ENCODE results near the gene B4GALT1. TPM values are rescaled to one million over a fixed set of nuclear protein-coding genes. Genes with fewer than 3 reads are reported as not detected.

The B4GALT1 gene
- total RNA-seq, 1 donor from 2014 or later: 7.5 TPM

GRCh38 chr9:33142535-33142934 is 24.6 kb downstream of the B4GALT1 start:
- Histone ChIP-seq H3K4me1 (no peaks in the 10 kb centered on the region), H2AFZ (replicated peaks) (no peak overlapping the region), H3K79me2 (ENCODE audit: low read depth) (no peaks in the 10 kb centered on the region), H3K27me3 (no peaks in the 10 kb centered on the region), H3K4me2 (no peak overlapping the region), H3F3A (ENCODE audit: low read depth) (no peaks in the 10 kb centered on the region), H3K27ac (no peak overlapping the region), H4K20me1 (ENCODE audit: low read depth) (no peaks in the 10 kb centered on the region), H3K9me3 (ENCODE audit: low read depth) (no peaks in the 10 kb centered on the region), H3K36me3 (no peaks in the 10 kb centered on the region), H3K9ac (no peak overlapping the region), H3K4me3 (no peak overlapping the region)
- Mint-ChIP-seq H3K27me3 (ENCODE audit: insufficient read depth, low read depth) (peaks cover 4% of the 10 kb centered on the region), H3K4me3 (no peak overlapping the region), H3K27ac (no peak overlapping the region), H3K36me3 (peaks cover 2% of the 10 kb centered on the region), H3K9me3 (no peaks in the 10 kb centered on the region), H3K4me1 (peaks cover 22% of the 10 kb centered on the region)
- DNase-seq (ENCODE audit: low spot score): no peak
- no peak for TF ChIP-seq EZH2 (IDR thresholded peaks at IDR 0.05)
- TF ChIP-seq, protein P1, sequence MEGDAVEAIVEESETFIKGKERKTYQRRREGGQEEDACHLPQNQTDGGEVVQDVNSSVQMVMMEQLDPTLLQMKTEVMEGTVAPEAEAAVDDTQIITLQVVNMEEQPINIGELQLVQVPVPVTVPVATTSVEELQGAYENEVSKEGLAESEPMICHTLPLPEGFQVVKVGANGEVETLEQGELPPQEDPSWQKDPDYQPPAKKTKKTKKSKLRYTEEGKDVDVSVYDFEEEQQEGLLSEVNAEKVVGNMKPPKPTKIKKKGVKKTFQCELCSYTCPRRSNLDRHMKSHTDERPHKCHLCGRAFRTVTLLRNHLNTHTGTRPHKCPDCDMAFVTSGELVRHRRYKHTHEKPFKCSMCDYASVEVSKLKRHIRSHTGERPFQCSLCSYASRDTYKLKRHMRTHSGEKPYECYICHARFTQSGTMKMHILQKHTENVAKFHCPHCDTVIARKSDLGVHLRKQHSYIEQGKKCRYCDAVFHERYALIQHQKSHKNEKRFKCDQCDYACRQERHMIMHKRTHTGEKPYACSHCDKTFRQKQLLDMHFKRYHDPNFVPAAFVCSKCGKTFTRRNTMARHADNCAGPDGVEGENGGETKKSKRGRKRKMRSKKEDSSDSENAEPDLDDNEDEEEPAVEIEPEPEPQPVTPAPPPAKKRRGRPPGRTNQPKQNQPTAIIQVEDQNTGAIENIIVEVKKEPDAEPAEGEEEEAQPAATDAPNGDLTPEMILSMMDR (IDR thresholded peaks at IDR 0.05): no peak
- TF ChIP-seq EZH2phosphoT487 (IDR thresholded peaks at IDR 0.05): no peak

DNA sequence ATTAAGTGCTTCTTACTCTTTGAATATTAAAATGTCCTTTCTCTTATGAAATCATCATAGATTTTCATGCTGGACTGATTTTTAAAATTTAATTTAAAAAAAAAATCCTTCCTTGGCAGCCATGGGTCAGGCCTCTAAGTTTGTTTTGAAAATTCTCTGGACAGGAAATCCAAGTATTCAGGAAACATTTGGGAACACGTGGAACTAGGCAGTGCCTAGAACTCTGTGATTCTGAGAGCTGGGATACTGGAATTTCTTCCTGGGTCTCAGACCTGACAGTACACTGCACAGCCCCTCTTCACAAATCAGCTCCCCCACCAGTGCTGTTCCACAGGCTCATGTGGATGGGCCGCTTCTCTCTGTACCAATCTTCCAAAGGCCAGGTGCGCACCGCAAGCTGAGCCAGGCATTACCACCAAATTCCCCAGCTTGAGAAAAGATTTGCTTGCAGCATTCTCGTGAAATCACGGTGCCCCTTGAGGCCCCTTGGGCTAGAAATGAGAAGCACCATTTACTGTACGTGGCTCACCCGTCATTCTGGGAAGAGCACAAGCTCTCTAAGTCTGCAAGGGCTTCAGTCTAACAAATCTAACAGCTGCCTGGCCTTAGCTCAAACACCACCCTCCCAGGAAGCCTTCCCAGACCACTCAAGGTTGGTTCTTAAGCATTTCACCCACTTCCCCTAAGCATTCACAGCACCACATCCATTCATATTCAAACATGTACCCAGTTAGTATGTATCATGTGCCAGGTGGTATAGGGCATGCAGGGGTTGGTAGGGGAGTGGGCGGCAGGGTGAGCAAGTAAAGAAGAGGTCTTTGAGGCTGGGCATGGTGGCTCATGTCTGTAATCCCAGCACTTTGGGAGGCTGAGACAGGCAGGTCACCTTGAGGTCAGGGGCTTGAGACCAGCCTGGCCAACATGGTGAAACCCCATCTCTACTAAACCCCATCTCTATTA is 26.5 kb downstream of the B4GALT1 start:
- H2AFZ ChIP-seq (replicated peaks): no peak overlapping the region
- H3K4me1 ChIP-seq: no peaks in the 10 kb centered on the region
- H3K36me3 Mint-ChIP-seq: peaks cover 2% of the 10 kb centered on the region
- H3K9ac ChIP-seq: no peak overlapping the region
- H3K4me2 ChIP-seq: no peak overlapping the region
- no peak overlapping the region for H3K4me3 ChIP-seq
- H3K27ac Mint-ChIP-seq: peak overlapping the region; percentile 82
- H3K4me1 Mint-ChIP-seq: peaks cover 26% of the 10 kb centered on the region
- H3K27ac ChIP-seq: no peak overlapping the region
- TF ChIP-seq, protein P1 (IDR thresholded peaks at IDR 0.05): no peak
- TF ChIP-seq EZH2phosphoT487 (IDR thresholded peaks at IDR 0.05): no peak
- TF ChIP-seq EZH2 (IDR thresholded peaks at IDR 0.05): no peak
- no peaks in the 10 kb centered on the region for H3K9me3 ChIP-seq (ENCODE audit: low read depth)
- H3K36me3 ChIP-seq: no peaks in the 10 kb centered on the region
- H3K4me3 Mint-ChIP-seq: peak overlapping the region; percentile 36
- no peaks in the 10 kb centered on the region for H3F3A ChIP-seq (ENCODE audit: low read depth)
- H3K79me2 ChIP-seq (ENCODE audit: low read depth): no peaks in the 10 kb centered on the region
- no peaks in the 10 kb centered on the region for H4K20me1 ChIP-seq (ENCODE audit: low read depth)
- peaks cover 10% of the 10 kb centered on the region for H3K27me3 Mint-ChIP-seq (ENCODE audit: insufficient read depth, low read depth)
- H3K9me3 Mint-ChIP-seq: no peaks in the 10 kb centered on the region
- no peaks in the 10 kb centered on the region for H3K27me3 ChIP-seq
- no peak for DNase-seq (ENCODE audit: low spot score)

DNA sequence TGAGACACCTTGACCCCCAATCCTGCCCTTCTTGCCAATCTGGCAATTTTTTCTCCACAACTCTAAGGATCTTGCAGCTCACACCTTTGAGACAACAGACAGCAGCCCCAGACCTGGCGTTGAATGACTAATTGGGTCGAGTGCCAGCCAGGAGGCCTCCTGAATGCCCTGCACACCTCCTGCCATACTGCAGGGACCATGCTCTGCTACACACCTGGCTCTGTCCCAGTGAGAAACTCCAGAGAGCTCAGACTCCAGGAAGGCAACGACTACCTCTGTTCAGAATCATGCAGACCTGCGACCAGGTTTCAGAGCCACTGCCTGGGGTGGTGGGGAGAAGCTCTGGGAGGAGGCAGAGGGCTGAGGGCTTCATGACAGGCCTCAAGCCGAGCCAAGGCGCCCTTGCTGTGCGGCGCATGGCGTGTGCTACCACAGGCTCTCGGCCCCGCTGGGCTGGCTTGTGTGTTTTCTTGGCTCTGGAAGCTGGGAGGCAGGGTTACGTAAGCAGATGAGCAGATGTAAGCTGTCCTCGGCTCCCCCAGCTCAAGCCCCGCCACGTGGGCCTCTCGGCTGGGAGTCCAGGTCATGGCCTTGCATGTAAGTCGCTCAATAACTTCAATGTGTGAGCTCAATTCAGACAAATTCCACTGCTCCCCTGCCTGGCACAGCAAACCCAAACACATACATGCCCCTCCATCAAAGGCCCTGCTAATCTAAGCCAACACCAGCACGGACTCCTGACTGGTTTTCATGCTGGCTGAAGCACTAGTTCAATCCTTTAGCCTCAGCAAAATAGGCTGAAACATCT is 27.5 kb downstream of the B4GALT1 start:
- H3K4me1 ChIP-seq: no peaks in the 10 kb centered on the region
- Mint-ChIP-seq H3K27me3 (ENCODE audit: insufficient read depth, low read depth) (peaks cover 11% of the 10 kb centered on the region), H3K9me3 (no peaks in the 10 kb centered on the region), H3K4me1 (peaks cover 30% of the 10 kb centered on the region), H3K36me3 (peaks cover 2% of the 10 kb centered on the region), H3K27ac (no peak overlapping the region), H3K4me3 (no peak overlapping the region)
- H3K27me3 ChIP-seq: no peaks in the 10 kb centered on the region
- H2AFZ ChIP-seq (replicated peaks): no peak overlapping the region
- H3K9me3 ChIP-seq (ENCODE audit: low read depth): no peaks in the 10 kb centered on the region
- TF ChIP-seq, protein P1 (IDR thresholded peaks at IDR 0.05): no peak
- TF ChIP-seq EZH2phosphoT487 (IDR thresholded peaks at IDR 0.05): no peak
- TF ChIP-seq EZH2 (IDR thresholded peaks at IDR 0.05): no peak
- H3K4me2 ChIP-seq: no peak overlapping the region
- H4K20me1 ChIP-seq (ENCODE audit: low read depth): no peaks in the 10 kb centered on the region
- no peak overlapping the region for H3K9ac ChIP-seq
- DNase-seq (ENCODE audit: low spot score): peak; percentile 25
- no peak overlapping the region for H3K27ac ChIP-seq
- H3K36me3 ChIP-seq: no peaks in the 10 kb centered on the region
- H3K79me2 ChIP-seq (ENCODE audit: low read depth): no peaks in the 10 kb centered on the region
- H3K4me3 ChIP-seq: no peak overlapping the region
- no peaks in the 10 kb centered on the region for H3F3A ChIP-seq (ENCODE audit: low read depth)

Data from neural progenitor cell (in vitro differentiated cells).